ENCODE results near the gene SETBP1.

The SETBP1 gene

DNA sequence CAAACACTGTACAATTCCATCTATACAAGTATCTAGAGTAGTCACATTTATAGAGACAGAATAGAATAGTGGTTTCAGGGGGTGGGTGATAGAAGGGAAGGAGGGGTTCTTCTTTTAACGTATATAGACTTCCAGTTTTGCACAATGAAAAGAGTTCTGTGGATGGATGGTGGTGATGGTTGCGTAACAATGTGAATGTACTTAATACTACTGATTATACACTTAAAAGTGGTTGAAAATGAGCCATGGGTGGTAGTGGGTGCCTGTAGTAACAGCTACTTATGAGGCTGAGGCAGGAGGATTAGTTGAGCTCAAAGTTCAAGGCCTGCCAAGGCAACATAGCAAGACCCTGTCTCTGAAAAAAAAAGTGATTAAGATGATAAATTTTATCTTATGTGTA lies 85.8 kb downstream of the SETBP1 start:
- TF ChIP-seq, protein P1, sequence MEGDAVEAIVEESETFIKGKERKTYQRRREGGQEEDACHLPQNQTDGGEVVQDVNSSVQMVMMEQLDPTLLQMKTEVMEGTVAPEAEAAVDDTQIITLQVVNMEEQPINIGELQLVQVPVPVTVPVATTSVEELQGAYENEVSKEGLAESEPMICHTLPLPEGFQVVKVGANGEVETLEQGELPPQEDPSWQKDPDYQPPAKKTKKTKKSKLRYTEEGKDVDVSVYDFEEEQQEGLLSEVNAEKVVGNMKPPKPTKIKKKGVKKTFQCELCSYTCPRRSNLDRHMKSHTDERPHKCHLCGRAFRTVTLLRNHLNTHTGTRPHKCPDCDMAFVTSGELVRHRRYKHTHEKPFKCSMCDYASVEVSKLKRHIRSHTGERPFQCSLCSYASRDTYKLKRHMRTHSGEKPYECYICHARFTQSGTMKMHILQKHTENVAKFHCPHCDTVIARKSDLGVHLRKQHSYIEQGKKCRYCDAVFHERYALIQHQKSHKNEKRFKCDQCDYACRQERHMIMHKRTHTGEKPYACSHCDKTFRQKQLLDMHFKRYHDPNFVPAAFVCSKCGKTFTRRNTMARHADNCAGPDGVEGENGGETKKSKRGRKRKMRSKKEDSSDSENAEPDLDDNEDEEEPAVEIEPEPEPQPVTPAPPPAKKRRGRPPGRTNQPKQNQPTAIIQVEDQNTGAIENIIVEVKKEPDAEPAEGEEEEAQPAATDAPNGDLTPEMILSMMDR (IDR thresholded peaks at IDR 0.05; ENCODE audit: low read depth, low read length) = no peak
- H3K9me3 ChIP-seq = no peaks in the 10 kb centered on the region
- no peaks in the 10 kb centered on the region for H3K27me3 ChIP-seq
- no peak for DNase-seq
- no peaks in the 10 kb centered on the region for H3K36me3 ChIP-seq
- no peak overlapping the region for H3K4me3 ChIP-seq (ENCODE audit: low read depth, low read length)
- H3K4me1 ChIP-seq = no peaks in the 10 kb centered on the region

DNA sequence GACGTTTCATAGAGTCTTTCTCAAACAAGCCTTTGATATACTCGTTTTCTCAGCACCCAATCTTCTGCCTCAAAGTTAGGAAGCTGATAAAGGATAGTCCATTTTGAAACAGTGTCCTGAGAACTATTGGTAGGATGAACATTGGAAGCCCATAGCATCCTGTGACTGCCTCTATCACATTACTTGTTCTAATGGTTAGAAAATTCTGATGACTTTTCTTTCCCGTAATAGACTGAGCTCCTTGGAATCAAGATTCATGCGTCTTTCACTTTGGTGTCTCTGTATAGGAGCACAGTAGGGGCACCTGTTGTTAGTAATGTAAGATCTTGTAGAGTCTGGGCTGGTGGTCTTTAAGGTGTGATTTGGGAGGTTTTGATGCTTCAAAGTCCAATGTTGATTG lies 87.1 kb downstream of the SETBP1 start:
- Histone ChIP-seq H3K9me3 (no peaks in the 10 kb centered on the region), H3K4me3 (ENCODE audit: low read depth, low read length) (no peak overlapping the region), H3K27me3 (no peaks in the 10 kb centered on the region), H3K4me1 (no peaks in the 10 kb centered on the region), H3K36me3 (no peaks in the 10 kb centered on the region)
- DNase-seq = no peak
- TF ChIP-seq, protein P1 (IDR thresholded peaks at IDR 0.05; ENCODE audit: low read depth, low read length) = no peak

DNA sequence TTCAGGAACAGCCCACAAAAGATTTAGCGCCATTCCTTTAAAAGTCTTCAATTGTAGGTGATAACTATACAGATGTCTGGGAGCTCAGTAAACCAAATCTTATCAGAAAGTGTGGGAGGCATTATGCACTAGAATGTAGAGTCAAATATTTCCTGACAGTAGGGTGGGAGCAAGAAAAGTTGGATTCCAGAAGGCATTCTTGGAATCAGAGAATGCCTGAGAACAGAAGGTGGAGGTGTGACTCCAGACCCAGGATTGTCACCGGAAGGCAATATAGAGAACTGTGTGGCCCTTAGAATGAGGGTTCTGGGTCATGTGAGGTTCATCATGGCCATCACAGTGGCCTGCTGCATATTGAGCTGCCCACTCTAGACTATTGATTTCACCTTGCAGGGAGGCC lies 90.0 kb downstream of the SETBP1 start:
- DNase-seq = no peak
- Histone ChIP-seq H3K27me3 (no peaks in the 10 kb centered on the region), H3K9me3 (no peaks in the 10 kb centered on the region), H3K4me1 (no peaks in the 10 kb centered on the region), H3K36me3 (no peaks in the 10 kb centered on the region), H3K4me3 (ENCODE audit: low read depth, low read length) (no peak overlapping the region)
- TF ChIP-seq, protein P1 (IDR thresholded peaks at IDR 0.05; ENCODE audit: low read depth, low read length) = no peak

DNA sequence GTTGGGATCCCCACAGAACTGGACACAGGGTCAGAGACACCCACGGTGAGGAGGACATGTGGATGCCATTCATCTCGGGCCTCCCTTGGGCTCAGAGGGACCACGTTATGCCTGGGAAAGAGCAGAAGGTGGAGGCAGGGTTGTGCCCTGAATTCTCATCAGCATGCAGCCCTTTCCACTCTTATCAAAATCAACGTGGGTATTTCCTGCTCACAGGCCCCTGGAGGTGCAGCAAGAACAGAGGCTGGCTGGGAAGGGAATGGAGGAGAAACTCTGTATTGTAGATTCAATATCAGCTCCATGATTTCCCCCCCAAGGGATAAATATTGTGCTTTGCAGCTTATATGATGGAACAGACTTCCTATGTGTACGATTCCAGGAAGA lies 90.9 kb downstream of the SETBP1 start:
- no peaks in the 10 kb centered on the region for H3K27me3 ChIP-seq
- no peak overlapping the region for H3K4me3 ChIP-seq (ENCODE audit: low read depth, low read length)
- TF ChIP-seq, protein P1 (IDR thresholded peaks at IDR 0.05; ENCODE audit: low read depth, low read length) = no peak
- H3K4me1 ChIP-seq = no peaks in the 10 kb centered on the region
- H3K9me3 ChIP-seq = no peaks in the 10 kb centered on the region
- no peaks in the 10 kb centered on the region for H3K36me3 ChIP-seq
- DNase-seq = no peak

DNA sequence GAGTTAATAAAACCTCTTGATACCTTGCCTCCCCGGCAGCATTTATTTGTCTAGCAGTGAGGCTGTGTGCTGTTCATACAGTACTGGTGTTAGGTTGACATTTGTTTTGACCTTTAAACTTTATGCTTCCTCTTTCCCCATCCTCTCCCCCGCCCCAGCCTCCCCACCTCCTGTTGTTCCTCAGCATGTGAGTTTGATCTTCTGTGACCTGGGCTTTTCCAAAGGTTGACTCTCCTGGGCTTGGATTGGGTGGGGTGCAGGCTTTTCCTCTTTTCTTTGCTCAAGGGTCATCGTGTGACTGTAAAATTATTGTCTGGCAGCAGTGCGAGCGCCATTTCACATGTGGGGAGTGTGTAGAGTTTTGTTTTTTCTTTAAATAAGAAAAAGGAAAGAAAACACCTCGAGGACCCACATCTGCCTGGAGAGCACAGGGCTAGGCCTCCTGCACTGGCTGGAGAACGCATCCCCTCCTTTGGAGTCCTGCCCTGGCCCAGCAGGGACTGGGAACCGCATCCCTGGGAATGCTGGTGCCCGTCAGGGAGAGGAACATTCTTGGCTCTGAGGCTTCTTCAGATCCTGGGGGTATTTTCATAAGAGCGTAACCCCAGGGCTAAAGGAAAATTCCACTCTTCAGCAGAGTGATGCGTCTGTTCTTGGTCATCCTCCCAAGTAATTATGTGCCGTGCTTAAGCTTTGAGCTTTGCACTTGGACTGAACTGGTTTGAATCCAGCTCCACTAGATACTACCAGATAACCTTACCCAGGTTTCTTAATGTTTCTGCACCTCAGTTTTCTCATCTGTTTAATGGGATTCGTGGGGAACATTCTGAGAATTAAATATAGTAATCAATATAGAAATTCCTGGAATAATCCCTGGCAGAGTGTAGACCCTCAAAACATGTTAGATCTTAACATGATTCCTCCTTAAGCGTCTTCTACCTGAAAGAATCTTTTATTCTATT lies 91.5 kb downstream of the SETBP1 start:
- Histone ChIP-seq H3K4me1 (no peaks in the 10 kb centered on the region), H3K36me3 (no peaks in the 10 kb centered on the region), H3K9me3 (no peaks in the 10 kb centered on the region), H3K4me3 (ENCODE audit: low read depth, low read length) (no peak overlapping the region), H3K27me3 (no peaks in the 10 kb centered on the region)
- DNase-seq = no peak
- TF ChIP-seq, protein P1 (IDR thresholded peaks at IDR 0.05; ENCODE audit: low read depth, low read length) = no peak

DNA sequence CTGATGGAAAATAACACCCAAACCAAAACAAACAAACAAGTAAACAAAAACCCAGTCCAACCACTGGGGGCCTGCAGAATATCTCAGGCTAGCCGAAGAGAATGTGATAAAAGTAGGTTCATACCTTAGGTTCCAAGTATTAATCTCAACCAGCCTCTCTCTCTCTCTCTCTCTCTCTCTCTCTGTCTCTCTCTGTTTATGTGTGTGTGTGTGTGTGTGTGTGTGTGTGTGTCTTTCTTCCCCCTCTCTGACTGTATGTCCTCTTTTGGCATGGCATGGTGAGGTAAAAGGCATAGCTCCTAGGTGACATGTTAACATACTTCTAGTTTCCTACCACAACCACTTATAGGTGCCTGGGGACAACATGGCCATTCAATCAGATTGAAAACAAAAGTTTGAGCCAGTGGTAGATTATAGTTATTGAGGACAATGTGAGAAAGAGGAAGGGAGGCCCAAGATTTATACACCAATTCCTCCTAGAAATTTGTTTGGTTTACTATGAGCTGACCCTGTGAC lies 93.0 kb downstream of the SETBP1 start:
- DNase-seq = no peak
- no peaks in the 10 kb centered on the region for H3K9me3 ChIP-seq
- no peaks in the 10 kb centered on the region for H3K36me3 ChIP-seq
- H3K4me3 ChIP-seq (ENCODE audit: low read depth, low read length) = no peak overlapping the region
- no peaks in the 10 kb centered on the region for H3K4me1 ChIP-seq
- no peaks in the 10 kb centered on the region for H3K27me3 ChIP-seq
- TF ChIP-seq, protein P1 (IDR thresholded peaks at IDR 0.05; ENCODE audit: low read depth, low read length) = no peak
